Measurements from ENCODE around the gene CYP2E1. TPM values are rescaled to one million over a fixed set of nuclear protein-coding genes. Genes with fewer than 3 reads are reported as not detected.
A peak's percentile ranks its signal among the peaks of the same experiment; 100 is the strongest.
"Not testable (repeated sequence)": the region's sequence is repeated elsewhere in the genome, so short reads cannot be mapped to it uniquely, and the experiment has no call there.

CYP2E1 gene
- total RNA-seq, 1 experiment from 2014 or later = not detected

DNA sequence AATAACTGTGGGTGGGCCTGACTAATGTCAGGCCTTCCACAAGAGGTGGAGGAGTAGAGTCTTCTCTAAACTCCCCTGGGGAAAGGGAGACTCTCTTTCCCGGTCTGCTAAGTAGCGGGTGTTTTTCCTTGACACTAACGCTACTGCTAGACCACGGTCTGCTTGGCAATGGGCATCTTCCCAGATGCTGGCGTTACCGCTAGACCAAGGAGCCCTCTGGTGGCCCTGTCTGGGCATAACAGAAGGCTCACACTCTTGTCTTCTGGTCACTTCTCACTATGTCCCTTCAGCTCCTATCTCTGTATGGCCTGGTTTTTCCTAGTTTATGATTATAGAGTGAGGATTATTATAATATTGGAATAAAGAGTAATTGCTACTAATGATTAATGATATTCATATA lies 29.8 kb upstream of the CYP2E1 start:
- not testable (repeated sequence) for H3K4me3 ChIP-seq (ENCODE audit: low read length); H3K27ac ChIP-seq (ENCODE audit: low read length); H3K9ac ChIP-seq (ENCODE audit: low read length); H3K79me2 ChIP-seq (ENCODE audit: low read length); H3K9me2 ChIP-seq (replicated peaks; ENCODE audit: insufficient read depth, low read length); H4K20me1 ChIP-seq (ENCODE audit: insufficient read depth, low read depth, low read length); H3K9me3 ChIP-seq (ENCODE audit: low read length); H3K27me3 ChIP-seq (ENCODE audit: low read length); H3K4me1 ChIP-seq (ENCODE audit: low read length); H2AFZ ChIP-seq (ENCODE audit: low read length); H3K4me2 ChIP-seq (ENCODE audit: low read depth, low read length, poor library complexity, severe bottlenecking); H3K36me3 ChIP-seq (ENCODE audit: insufficient read depth, low read length)
- peak; percentile 56 for DNase-seq

DNA sequence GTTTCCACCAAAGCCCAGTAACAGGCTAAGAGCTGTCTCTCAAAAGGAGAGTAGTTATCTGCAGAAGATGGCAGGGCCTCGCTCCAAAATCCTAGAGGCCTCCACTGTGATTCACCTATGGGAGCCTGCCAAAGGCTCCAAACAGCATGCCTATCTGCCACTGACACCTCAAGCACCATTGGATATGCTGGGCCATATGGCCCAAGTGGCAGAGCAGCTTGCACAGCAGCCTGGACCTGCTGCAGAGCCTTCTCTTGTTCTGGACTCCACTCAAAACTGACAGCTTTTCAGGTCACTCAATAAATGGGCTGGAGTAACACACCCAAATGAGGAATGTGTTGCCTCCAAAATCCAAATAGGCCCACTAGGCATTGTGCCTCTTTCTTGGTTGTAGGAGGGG lies 28.0 kb upstream of the CYP2E1 start:
- H2AFZ ChIP-seq (ENCODE audit: low read length); H3K79me2 ChIP-seq (ENCODE audit: low read length); H3K27me3 ChIP-seq (ENCODE audit: low read length); H3K36me3 ChIP-seq (ENCODE audit: insufficient read depth, low read length); H4K20me1 ChIP-seq (ENCODE audit: insufficient read depth, low read depth, low read length); H3K9me2 ChIP-seq (replicated peaks; ENCODE audit: insufficient read depth, low read length); H3K9me3 ChIP-seq (ENCODE audit: low read length); DNase-seq; H3K4me1 ChIP-seq (ENCODE audit: low read length); H3K27ac ChIP-seq (ENCODE audit: low read length); H3K4me3 ChIP-seq (ENCODE audit: low read length); H3K4me2 ChIP-seq (ENCODE audit: low read depth, low read length, poor library complexity, severe bottlenecking); H3K9ac ChIP-seq (ENCODE audit: low read length): not testable (repeated sequence)

DNA sequence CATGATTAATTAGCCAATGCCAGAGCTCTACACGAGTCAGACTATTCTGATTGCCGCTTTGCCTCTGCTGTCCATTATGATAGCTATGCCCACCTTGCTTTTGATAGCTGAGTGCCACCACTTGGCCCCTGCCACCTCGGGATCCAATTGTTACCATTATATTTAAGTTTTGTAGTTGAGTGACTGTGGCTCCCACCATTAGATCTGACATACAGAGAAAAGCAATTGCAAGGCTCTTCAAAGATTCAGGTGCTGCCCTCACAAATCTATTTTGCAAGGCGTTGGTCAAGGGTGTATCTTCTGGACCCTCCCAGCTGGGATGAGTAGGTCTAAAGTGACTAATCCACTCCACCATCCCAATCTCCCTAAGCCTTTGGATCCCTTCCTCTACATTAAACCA lies 26.3 kb upstream of the CYP2E1 start:
- H3K9me3 ChIP-seq (ENCODE audit: low read length); H2AFZ ChIP-seq (ENCODE audit: low read length); H3K27me3 ChIP-seq (ENCODE audit: low read length); H3K4me1 ChIP-seq (ENCODE audit: low read length); H3K36me3 ChIP-seq (ENCODE audit: insufficient read depth, low read length); H3K27ac ChIP-seq (ENCODE audit: low read length); DNase-seq; H3K9ac ChIP-seq (ENCODE audit: low read length); H3K4me3 ChIP-seq (ENCODE audit: low read length); H3K9me2 ChIP-seq (replicated peaks; ENCODE audit: insufficient read depth, low read length); H3K79me2 ChIP-seq (ENCODE audit: low read length); H4K20me1 ChIP-seq (ENCODE audit: insufficient read depth, low read depth, low read length); H3K4me2 ChIP-seq (ENCODE audit: low read depth, low read length, poor library complexity, severe bottlenecking): not testable (repeated sequence)

DNA sequence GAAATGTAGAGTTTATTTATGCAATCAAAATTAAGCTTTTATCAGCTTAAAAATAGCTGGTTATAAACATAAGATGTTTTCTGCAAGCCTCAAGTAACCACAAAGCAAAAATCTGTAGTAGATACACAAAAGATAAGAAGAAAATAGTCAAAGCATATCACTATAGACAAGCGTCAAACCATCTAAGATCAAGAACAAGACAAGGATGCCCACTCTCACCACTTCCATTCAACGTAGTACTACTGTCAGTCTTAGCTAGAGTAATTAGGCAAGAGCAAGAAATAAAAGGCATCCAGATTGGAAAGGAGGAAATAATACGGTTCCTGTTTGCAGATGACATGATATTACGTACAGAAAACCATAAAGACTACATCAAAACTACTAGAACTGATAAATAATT lies 17.5 kb upstream of the CYP2E1 start:
- Histone ChIP-seq H2AFZ (ENCODE audit: low read length) (no peak overlapping the region), H3K4me3 (ENCODE audit: low read length) (no peak overlapping the region), H3K27ac (ENCODE audit: low read length) (no peak overlapping the region), H3K36me3 (ENCODE audit: insufficient read depth, low read length) (no peaks in the 10 kb centered on the region), H3K79me2 (ENCODE audit: low read length) (no peaks in the 10 kb centered on the region), H3K4me1 (ENCODE audit: low read length) (no peaks in the 10 kb centered on the region), H3K9me3 (ENCODE audit: low read length) (no peaks in the 10 kb centered on the region; the same call in 1 of the 2 replicates), H4K20me1 (ENCODE audit: insufficient read depth, low read depth, low read length) (no peaks in the 10 kb centered on the region), H3K9me2 (replicated peaks; ENCODE audit: insufficient read depth, low read length) (no peaks in the 10 kb centered on the region), H3K4me2 (ENCODE audit: low read depth, low read length, poor library complexity, severe bottlenecking) (no peak overlapping the region), H3K9ac (ENCODE audit: low read length) (no peak overlapping the region), H3K27me3 (ENCODE audit: low read length) (no peaks in the 10 kb centered on the region)
- no peak for DNase-seq

DNA sequence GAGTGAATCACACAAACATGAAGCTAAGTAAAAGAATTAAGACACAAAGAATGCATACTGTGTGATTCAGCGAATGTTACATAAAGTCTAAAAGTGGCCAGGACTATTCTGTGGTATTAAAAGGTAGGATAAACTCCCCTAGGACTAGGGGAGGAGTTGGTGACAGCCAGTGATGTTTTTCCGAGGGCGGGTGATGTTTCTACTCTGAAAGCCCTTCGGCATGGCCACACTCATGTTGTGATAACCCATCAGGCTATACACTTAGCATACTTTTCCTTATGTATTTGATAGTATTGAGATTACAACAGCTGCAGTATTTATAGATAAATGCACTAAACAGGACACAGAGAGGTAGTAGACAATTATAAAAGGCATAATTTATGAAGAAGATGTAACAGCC lies 15.8 kb upstream of the CYP2E1 start:
- H4K20me1 ChIP-seq (ENCODE audit: insufficient read depth, low read depth, low read length) = no peaks in the 10 kb centered on the region
- H3K4me3 ChIP-seq (ENCODE audit: low read length) = no peak overlapping the region
- H3K79me2 ChIP-seq (ENCODE audit: low read length) = no peaks in the 10 kb centered on the region
- no peak overlapping the region for H3K9ac ChIP-seq (ENCODE audit: low read length)
- no peaks in the 10 kb centered on the region for H3K36me3 ChIP-seq (ENCODE audit: insufficient read depth, low read length)
- no peaks in the 10 kb centered on the region for H3K9me2 ChIP-seq (replicated peaks; ENCODE audit: insufficient read depth, low read length)
- no peak for DNase-seq
- no peaks in the 10 kb centered on the region; the same call in 1 of the 2 replicates for H3K9me3 ChIP-seq (ENCODE audit: low read length)
- no peak overlapping the region for H3K4me2 ChIP-seq (ENCODE audit: low read depth, low read length, poor library complexity, severe bottlenecking)
- no peaks in the 10 kb centered on the region for H3K4me1 ChIP-seq (ENCODE audit: low read length)
- H3K27ac ChIP-seq (ENCODE audit: low read length) = no peak overlapping the region
- H3K27me3 ChIP-seq (ENCODE audit: low read length) = no peaks in the 10 kb centered on the region
- no peak overlapping the region for H2AFZ ChIP-seq (ENCODE audit: low read length)

DNA sequence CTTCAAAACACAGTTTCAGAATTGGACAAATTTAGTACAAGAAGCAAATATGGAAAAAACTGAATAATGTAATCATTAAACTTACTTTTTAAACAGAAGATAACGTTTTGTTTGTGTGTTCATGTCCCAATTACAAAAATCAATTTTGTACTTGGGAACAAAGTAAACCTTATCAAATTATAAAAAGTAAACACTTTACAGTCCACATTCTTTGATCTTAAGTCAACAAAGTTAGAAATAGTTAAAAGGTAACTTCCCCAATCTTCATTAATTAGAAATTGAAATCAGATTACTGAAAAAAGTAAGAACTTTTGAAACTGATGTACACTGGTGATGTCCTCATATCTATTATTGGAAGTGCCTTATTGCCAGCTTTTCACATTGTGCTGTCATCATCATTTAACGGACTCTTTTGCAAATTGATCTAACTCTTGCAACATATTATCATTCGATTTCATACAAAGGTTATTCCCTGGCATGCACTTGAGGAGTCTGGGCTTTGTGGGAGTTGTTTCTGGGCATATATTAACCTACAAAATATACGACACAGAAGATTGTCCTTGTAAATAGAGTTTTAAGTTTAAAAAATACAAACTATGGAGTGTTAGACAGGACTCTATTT lies 15.1 kb upstream of the CYP2E1 start:
- H3K4me1 ChIP-seq (ENCODE audit: low read length) = no peaks in the 10 kb centered on the region

DNA sequence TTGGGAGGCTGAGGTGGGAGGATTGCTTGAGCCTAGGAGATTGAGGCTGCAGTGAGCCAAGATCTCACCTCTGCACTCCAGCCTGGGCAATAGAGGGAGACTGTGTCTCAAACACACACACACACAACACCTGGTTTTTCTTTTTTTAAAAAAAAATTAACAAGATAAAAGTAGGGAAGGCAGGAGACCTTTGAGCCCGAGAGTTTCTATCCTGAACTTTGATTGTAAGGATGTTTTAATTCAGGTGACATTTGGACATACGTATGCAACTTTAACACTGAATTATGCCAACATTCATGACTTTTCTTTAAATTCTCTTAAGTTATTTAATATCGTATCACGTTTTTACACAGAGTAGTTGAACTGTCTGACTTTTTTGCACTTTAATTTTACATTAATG lies 11.7 kb upstream of the CYP2E1 start:
- Histone ChIP-seq H3K9ac (ENCODE audit: low read length) (no peak overlapping the region), H3K27ac (ENCODE audit: low read length) (no peak overlapping the region), H3K79me2 (ENCODE audit: low read length) (no peaks in the 10 kb centered on the region), H2AFZ (ENCODE audit: low read length) (no peak overlapping the region), H3K4me3 (ENCODE audit: low read length) (no peak overlapping the region), H3K36me3 (ENCODE audit: insufficient read depth, low read length) (no peaks in the 10 kb centered on the region), H3K9me2 (replicated peaks; ENCODE audit: insufficient read depth, low read length) (no peaks in the 10 kb centered on the region), H3K9me3 (ENCODE audit: low read length) (no peaks in the 10 kb centered on the region), H3K4me1 (ENCODE audit: low read length) (peaks cover 7% of the 10 kb centered on the region), H3K4me2 (ENCODE audit: low read depth, low read length, poor library complexity, severe bottlenecking) (no peak overlapping the region), H3K27me3 (ENCODE audit: low read length) (no peaks in the 10 kb centered on the region), H4K20me1 (ENCODE audit: insufficient read depth, low read depth, low read length) (no peaks in the 10 kb centered on the region)
- DNase-seq = no peak

More for the DNA sequence above, 15.1 kb upstream of the CYP2E1 start:
- no peak overlapping the region for H3K27ac ChIP-seq (ENCODE audit: low read length)
- no peak overlapping the region for H3K9ac ChIP-seq (ENCODE audit: low read length)
- no peak overlapping the region for H3K4me2 ChIP-seq (ENCODE audit: low read depth, low read length, poor library complexity, severe bottlenecking)
- no peak overlapping the region for H3K4me3 ChIP-seq (ENCODE audit: low read length)
- no peaks in the 10 kb centered on the region for H4K20me1 ChIP-seq (ENCODE audit: insufficient read depth, low read depth, low read length)
- H3K9me2 ChIP-seq (replicated peaks; ENCODE audit: insufficient read depth, low read length) = no peaks in the 10 kb centered on the region
- no peaks in the 10 kb centered on the region for H3K27me3 ChIP-seq (ENCODE audit: low read length)
- H2AFZ ChIP-seq (ENCODE audit: low read length) = no peak overlapping the region
- no peaks in the 10 kb centered on the region for H3K79me2 ChIP-seq (ENCODE audit: low read length)
- H3K36me3 ChIP-seq (ENCODE audit: insufficient read depth, low read length) = no peaks in the 10 kb centered on the region
- H3K9me3 ChIP-seq (ENCODE audit: low read length) = no peaks in the 10 kb centered on the region; the same call in 1 of the 2 replicates
- DNase-seq = no peak

DNA sequence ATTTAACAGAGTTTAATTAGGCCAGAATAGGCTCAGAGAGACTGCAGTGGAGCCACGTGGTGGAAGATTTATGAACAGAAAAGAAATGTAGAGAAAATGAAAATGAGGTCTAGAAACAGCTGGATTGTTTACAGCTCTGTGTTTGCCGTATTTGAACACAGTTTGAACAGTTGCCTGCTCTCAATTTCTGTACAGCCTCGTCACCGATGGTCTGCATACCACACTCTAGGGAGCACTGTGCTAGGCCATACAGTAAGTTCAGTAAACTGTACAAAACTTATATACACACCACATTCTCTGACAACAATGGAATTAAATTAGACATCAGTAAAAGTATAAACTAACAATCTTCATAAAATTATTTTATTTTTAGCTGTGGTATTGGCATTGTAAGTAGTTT lies 11.1 kb upstream of the CYP2E1 start:
- Histone ChIP-seq H3K27me3 (ENCODE audit: low read length) (no peaks in the 10 kb centered on the region), H3K9ac (ENCODE audit: low read length) (no peak overlapping the region), H2AFZ (ENCODE audit: low read length) (no peak overlapping the region), H4K20me1 (ENCODE audit: insufficient read depth, low read depth, low read length) (no peaks in the 10 kb centered on the region), H3K4me2 (ENCODE audit: low read depth, low read length, poor library complexity, severe bottlenecking) (no peak overlapping the region), H3K79me2 (ENCODE audit: low read length) (no peaks in the 10 kb centered on the region), H3K9me2 (replicated peaks; ENCODE audit: insufficient read depth, low read length) (no peaks in the 10 kb centered on the region), H3K4me1 (ENCODE audit: low read length) (peaks cover 12% of the 10 kb centered on the region), H3K9me3 (ENCODE audit: low read length) (no peaks in the 10 kb centered on the region), H3K27ac (ENCODE audit: low read length) (no peak overlapping the region), H3K4me3 (ENCODE audit: low read length) (no peak overlapping the region), H3K36me3 (ENCODE audit: insufficient read depth, low read length) (no peaks in the 10 kb centered on the region)
- no peak for DNase-seq

DNA sequence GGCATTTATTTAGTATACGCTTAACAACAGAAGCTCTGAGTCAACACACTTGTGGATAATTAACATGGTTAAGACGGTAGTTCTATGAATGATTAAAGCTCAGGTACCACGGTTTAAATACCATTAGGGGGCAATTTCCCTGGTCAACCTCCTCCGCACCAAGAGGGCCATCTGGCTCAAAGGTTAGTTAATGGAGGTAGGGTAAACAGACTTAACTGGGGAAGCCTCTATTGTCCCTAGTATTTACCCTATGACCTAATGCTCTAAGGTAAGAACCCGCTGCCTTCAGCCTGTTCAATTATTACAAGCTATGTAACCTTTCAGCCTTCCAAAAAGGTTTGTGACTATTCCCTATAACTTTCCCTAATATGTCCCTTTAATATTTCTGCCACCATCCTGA lies 8.6 kb upstream of the CYP2E1 start:
- not testable (repeated sequence) for DNase-seq; H3K9me2 ChIP-seq (replicated peaks; ENCODE audit: insufficient read depth, low read length); H3K4me3 ChIP-seq (ENCODE audit: low read length); H3K9me3 ChIP-seq (ENCODE audit: low read length); H3K79me2 ChIP-seq (ENCODE audit: low read length); H2AFZ ChIP-seq (ENCODE audit: low read length); H3K27me3 ChIP-seq (ENCODE audit: low read length); H3K9ac ChIP-seq (ENCODE audit: low read length); H3K36me3 ChIP-seq (ENCODE audit: insufficient read depth, low read length); H3K4me2 ChIP-seq (ENCODE audit: low read depth, low read length, poor library complexity, severe bottlenecking); H4K20me1 ChIP-seq (ENCODE audit: insufficient read depth, low read depth, low read length); H3K27ac ChIP-seq (ENCODE audit: low read length)
- H3K4me1 ChIP-seq (ENCODE audit: low read length) = peaks cover 12% of the 10 kb centered on the region

All from Karpas-422 (cell line).